ENCODE measurements around the gene ERBB4.
"Not testable (repeated sequence)": the region's sequence is repeated elsewhere in the genome, so short reads cannot be mapped to it uniquely, and the experiment has no call there.

The ERBB4 gene

GRCh38 chr2:212223696-212224095, 314.9 kb downstream of the ERBB4 start:
- Histone ChIP-seq H3K4me1 (peaks cover 14% of the 10 kb centered on the region), H3K4me3 (no peak overlapping the region), H3K36me3 (replicated peaks) (no peaks in the 10 kb centered on the region), H3K27me3 (ENCODE audit: low read depth) (no peaks in the 10 kb centered on the region), H3K9me3 (no peaks in the 10 kb centered on the region)
- no peak for DNase-seq (ENCODE audit: low spot score in 2 of 2)
- in situ Hi-C loops (cut with MboI; ENCODE audit: low sequenced_read_pairs): no loop called here

GRCh38 chr2:212213191-212213590, 325.4 kb downstream of the ERBB4 start:
- peaks cover 10% of the 10 kb centered on the region for H3K4me1 ChIP-seq
- H3K9me3 ChIP-seq: no peaks in the 10 kb centered on the region
- in situ Hi-C loops (cut with MboI; ENCODE audit: low sequenced_read_pairs): no loop called here
- H3K27me3 ChIP-seq (ENCODE audit: low read depth): no peaks in the 10 kb centered on the region
- no peak for DNase-seq (ENCODE audit: low spot score in 2 of 2)
- no peak overlapping the region for H3K4me3 ChIP-seq
- no peaks in the 10 kb centered on the region for H3K36me3 ChIP-seq (replicated peaks)

- no peak for DNase-seq (ENCODE audit: low spot score in 2 of 2)
- Histone ChIP-seq H3K4me3 (no peak overlapping the region), H3K36me3 (replicated peaks) (no peaks in the 10 kb centered on the region), H3K27me3 (ENCODE audit: low read depth) (no peaks in the 10 kb centered on the region), H3K9me3 (no peaks in the 10 kb centered on the region), H3K4me1 (peaks cover 5% of the 10 kb centered on the region)
- in situ Hi-C loops (cut with MboI; ENCODE audit: low sequenced_read_pairs): no loop called here
These were observed 330.1 kb downstream of the ERBB4 start for GRCh38 chr2:212208467-212208866.

GRCh38 chr2:212197776-212198175, 340.8 kb downstream of the ERBB4 start:
- Histone ChIP-seq H3K4me3 (no peak overlapping the region), H3K4me1 (no peaks in the 10 kb centered on the region), H3K36me3 (replicated peaks) (no peaks in the 10 kb centered on the region), H3K27me3 (ENCODE audit: low read depth) (no peaks in the 10 kb centered on the region), H3K9me3 (no peaks in the 10 kb centered on the region)
- in situ Hi-C loops (cut with MboI; ENCODE audit: low sequenced_read_pairs): no loop called here
- no peak for DNase-seq (ENCODE audit: low spot score in 2 of 2)

- no peak for DNase-seq (ENCODE audit: low spot score in 2 of 2)
- in situ Hi-C loops (cut with MboI; ENCODE audit: low sequenced_read_pairs): no loop called here
- Histone ChIP-seq H3K4me3 (no peak overlapping the region), H3K9me3 (no peaks in the 10 kb centered on the region), H3K4me1 (no peaks in the 10 kb centered on the region), H3K36me3 (replicated peaks) (no peaks in the 10 kb centered on the region), H3K27me3 (ENCODE audit: low read depth) (no peaks in the 10 kb centered on the region)
These were observed 343.0 kb downstream of the ERBB4 start for GRCh38 chr2:212195626-212196025.

GRCh38 chr2:212194396-212194795, 344.2 kb downstream of the ERBB4 start:
- no peak for DNase-seq (ENCODE audit: low spot score in 2 of 2)
- Histone ChIP-seq H3K27me3 (ENCODE audit: low read depth) (no peaks in the 10 kb centered on the region), H3K9me3 (no peaks in the 10 kb centered on the region), H3K36me3 (replicated peaks) (no peaks in the 10 kb centered on the region), H3K4me3 (no peak overlapping the region), H3K4me1 (no peaks in the 10 kb centered on the region)
- in situ Hi-C loops (cut with MboI; ENCODE audit: low sequenced_read_pairs): no loop called here

GRCh38 chr2:212193803-212194202, 344.8 kb downstream of the ERBB4 start:
- no peaks in the 10 kb centered on the region for H3K9me3 ChIP-seq
- in situ Hi-C loops (cut with MboI; ENCODE audit: low sequenced_read_pairs): no loop called here
- DNase-seq (ENCODE audit: low spot score in 2 of 2): no peak
- no peak overlapping the region for H3K4me3 ChIP-seq
- no peaks in the 10 kb centered on the region for H3K27me3 ChIP-seq (ENCODE audit: low read depth)
- no peaks in the 10 kb centered on the region for H3K4me1 ChIP-seq
- H3K36me3 ChIP-seq (replicated peaks): no peaks in the 10 kb centered on the region

GRCh38 chr2:212193056-212193455, 345.5 kb downstream of the ERBB4 start:
- Histone ChIP-seq H3K4me3 (no peak overlapping the region), H3K4me1 (no peaks in the 10 kb centered on the region), H3K27me3 (ENCODE audit: low read depth) (no peaks in the 10 kb centered on the region), H3K36me3 (replicated peaks) (no peaks in the 10 kb centered on the region), H3K9me3 (no peaks in the 10 kb centered on the region)
- in situ Hi-C loops (cut with MboI; ENCODE audit: low sequenced_read_pairs): no loop called here
- DNase-seq (ENCODE audit: low spot score in 2 of 2): no peak

- H3K9me3 ChIP-seq; DNase-seq (ENCODE audit: low spot score in 2 of 2); in situ Hi-C loops (cut with MboI; ENCODE audit: low sequenced_read_pairs); H3K27me3 ChIP-seq (ENCODE audit: low read depth); H3K4me3 ChIP-seq; H3K4me1 ChIP-seq; H3K36me3 ChIP-seq (replicated peaks): not testable (repeated sequence)
These were observed 347.2 kb downstream of the ERBB4 start for GRCh38 chr2:212191438-212191837.

- Histone ChIP-seq H3K4me1 (no peaks in the 10 kb centered on the region), H3K27me3 (ENCODE audit: low read depth) (no peaks in the 10 kb centered on the region), H3K4me3 (no peak overlapping the region), H3K36me3 (replicated peaks) (no peaks in the 10 kb centered on the region), H3K9me3 (no peaks in the 10 kb centered on the region)
- DNase-seq (ENCODE audit: low spot score in 2 of 2): no peak
- in situ Hi-C loops (cut with MboI; ENCODE audit: low sequenced_read_pairs): no loop called here
These were observed 352.4 kb downstream of the ERBB4 start for GRCh38 chr2:212186166-212186565.

- peaks cover 2% of the 10 kb centered on the region for H3K4me1 ChIP-seq
- H3K36me3 ChIP-seq (replicated peaks): no peaks in the 10 kb centered on the region
- no peaks in the 10 kb centered on the region for H3K27me3 ChIP-seq (ENCODE audit: low read depth)
- in situ Hi-C loops (cut with MboI; ENCODE audit: low sequenced_read_pairs): no loop called here
- no peak for DNase-seq (ENCODE audit: low spot score in 2 of 2)
- H3K4me3 ChIP-seq: no peak overlapping the region
- no peaks in the 10 kb centered on the region for H3K9me3 ChIP-seq
These were observed 357.0 kb downstream of the ERBB4 start for GRCh38 chr2:212181646-212182045.

GRCh38 chr2:212180408-212181083, 358.1 kb downstream of the ERBB4 start:
- H3K36me3 ChIP-seq (replicated peaks): no peaks in the 10 kb centered on the region
- no peak overlapping the region for H3K4me3 ChIP-seq
- no peaks in the 10 kb centered on the region for H3K9me3 ChIP-seq
- no peak for DNase-seq (ENCODE audit: low spot score in 2 of 2)
- H3K27me3 ChIP-seq (ENCODE audit: low read depth): no peaks in the 10 kb centered on the region
- in situ Hi-C loops (cut with MboI; ENCODE audit: low sequenced_read_pairs): no loop called here
- peaks cover 13% of the 10 kb centered on the region for H3K4me1 ChIP-seq

GRCh38 chr2:212177724-212178123, 360.9 kb downstream of the ERBB4 start:
- H3K36me3 ChIP-seq (replicated peaks): no peaks in the 10 kb centered on the region
- H3K4me3 ChIP-seq: no peak overlapping the region
- H3K4me1 ChIP-seq: peaks cover 21% of the 10 kb centered on the region
- no peaks in the 10 kb centered on the region for H3K27me3 ChIP-seq (ENCODE audit: low read depth)
- in situ Hi-C loops (cut with MboI; ENCODE audit: low sequenced_read_pairs): no loop called here
- no peak for DNase-seq (ENCODE audit: low spot score in 2 of 2)
- H3K9me3 ChIP-seq: no peaks in the 10 kb centered on the region

GRCh38 chr2:212176151-212176550, 362.5 kb downstream of the ERBB4 start:
- Histone ChIP-seq H3K9me3 (no peaks in the 10 kb centered on the region; the same call in 1 of the 2 replicates), H3K27me3 (ENCODE audit: low read depth) (no peaks in the 10 kb centered on the region), H3K4me3 (no peak overlapping the region), H3K4me1 (peaks cover 21% of the 10 kb centered on the region), H3K36me3 (replicated peaks) (no peaks in the 10 kb centered on the region)
- in situ Hi-C loops (cut with MboI; ENCODE audit: low sequenced_read_pairs): no loop called here
- DNase-seq (ENCODE audit: low spot score in 2 of 2): peak; percentile 9 to 66

All from HAP-1 (cell line).